GM23338 (cell line): ENCODE measurements around the gene LPXN. TPM values are rescaled to one million over a fixed set of nuclear protein-coding genes. Genes with fewer than 3 reads are reported as not detected.

Source experiments
- ATAC-seq: fragments of 200-7000 bp; cut with Tn5 transposase; 3 replicates; pipeline ENCODE4 v1.9.1; 2020
- DNase-seq: peaks from one replicate; pipeline ENCODE4 v3.0.0-alpha.2; 2015; ENCODE audit warnings: low spot score
- H2AFZ ChIP-seq: fragments of 200-600 bp; sonication (generic); 2 replicates; pipeline ENCODE4 v1.8.0; 2016; ENCODE audit warnings: antibody characterized with exemption, mild to moderate bottlenecking, moderate library complexity
- H3F3A ChIP-seq: fragments of 200-600 bp; sonication (generic); replicated peaks from 2 replicates; pipeline ENCODE4 v1.8.0; 2017; ENCODE audit warnings: antibody characterized with exemption, mixed run types, low read depth
- H3K27ac ChIP-seq: fragments of 200-600 bp; sonication (generic); 2 replicates; pipeline ENCODE4 v1.6.1; 2016; ENCODE audit warnings: low read depth
- H3K27me3 ChIP-seq: fragments of 200-600 bp; sonication (generic); 2 replicates; pipeline ENCODE4 v1.8.0; 2016; ENCODE audit warnings: mild to moderate bottlenecking, mixed run types, moderate library complexity; ENCODE audit not compliant: insufficient read depth
- H3K36me3 ChIP-seq: fragments of 200-600 bp; sonication (generic); 2 replicates; pipeline ENCODE4 v1.8.0; 2016; ENCODE audit warnings: mild to moderate bottlenecking; ENCODE audit not compliant: insufficient read depth
- H3K4me1 ChIP-seq: fragments of 200-600 bp; sonication (generic); 2 replicates; pipeline ENCODE4 v1.8.0; 2016; ENCODE audit warnings: mild to moderate bottlenecking, moderate library complexity; ENCODE audit not compliant: insufficient read depth
- H3K4me2 ChIP-seq: fragments of 200-600 bp; sonication (generic); 2 replicates; pipeline ENCODE4 v1.7.1; 2017; ENCODE audit warnings: mixed run types
- H3K4me3 ChIP-seq: fragments of 200-600 bp; sonication (generic); 2 replicates; pipeline ENCODE4 v1.6.1; 2016; ENCODE audit warnings: mixed run types
- H3K79me2 ChIP-seq: fragments of 200-600 bp; sonication (generic); replicated peaks from 2 replicates; pipeline ENCODE4 v1.8.0; 2017; ENCODE audit warnings: mild to moderate bottlenecking; ENCODE audit not compliant: insufficient read depth
- H3K9me2 ChIP-seq: fragments of 200-600 bp; sonication (generic); 2 replicates; pipeline ENCODE4 v1.8.0; 2017; ENCODE audit not compliant: insufficient read depth
- H4K20me1 ChIP-seq: fragments of 200-600 bp; sonication (generic); replicated peaks from 2 replicates; pipeline ENCODE4 v1.8.0; 2017; ENCODE audit warnings: mild to moderate bottlenecking; ENCODE audit not compliant: insufficient read depth
- H3K27ac Mint-ChIP-seq: 2 replicates; pipeline ENCODE4 v1.8.0; 2020; ENCODE audit warnings: inconsistent platforms, mild to moderate bottlenecking, moderate library complexity, mixed read lengths
- H3K27me3 Mint-ChIP-seq: 3 replicates; pipeline ENCODE4 v1.8.0; 2022; ENCODE audit warnings: low read depth, mild to moderate bottlenecking, moderate library complexity, mixed read lengths, inconsistent platforms; ENCODE audit not compliant: insufficient read depth, poor library complexity
- H3K36me3 Mint-ChIP-seq: 3 replicates; pipeline ENCODE4 v1.8.0; 2021; ENCODE audit warnings: low read depth, mild to moderate bottlenecking, inconsistent platforms, moderate library complexity, mixed read lengths
- H3K4me1 Mint-ChIP-seq: 3 replicates; pipeline ENCODE4 v1.8.0; 2020; ENCODE audit warnings: mild to moderate bottlenecking, inconsistent platforms, mixed read lengths
- H3K4me3 Mint-ChIP-seq: 3 replicates; pipeline ENCODE4 v1.8.0; 2021; ENCODE audit warnings: moderate library complexity, mild to moderate bottlenecking, inconsistent platforms, mixed read lengths
- H3K9me3 Mint-ChIP-seq: 3 replicates; pipeline ENCODE4 v1.8.0; 2020; ENCODE audit warnings: moderate library complexity, mild to moderate bottlenecking, inconsistent platforms, mixed read lengths
- CREB1 ChIP-seq: fragments of 250-450 bp; sonication (Bioruptor Pico); IDR thresholded peaks from 2 replicates; pipeline ENCODE4 v1.5.0; 2020; ENCODE audit warnings: low read depth, mild to moderate bottlenecking, moderate library complexity
- EZH2 ChIP-seq: fragments of 200-600 bp; sonication (generic); IDR thresholded peaks from one replicate; pipeline ENCODE4 v1.8.0; 2017; ENCODE audit warnings: antibody characterized with exemption, mild to moderate bottlenecking, low read depth; ENCODE audit not compliant: unreplicated experiment
- POLR2AphosphoS5 ChIP-seq: IDR thresholded peaks from 2 replicates; pipeline ENCODE4 v1.6.1; 2016; ENCODE audit warnings: antibody characterized with exemption, low read depth
- STAT1 ChIP-seq: IDR thresholded peaks from one replicate; pipeline ENCODE4 v1.6.1; 2016; ENCODE audit warnings: antibody characterized with exemption; ENCODE audit not compliant: unreplicated experiment
- ZNF331 ChIP-seq: fragments of 250-450 bp; sonication (Bioruptor Pico); IDR thresholded peaks from 2 replicates; pipeline ENCODE4 v1.5.0; 2020; ENCODE audit warnings: low read depth, mild to moderate bottlenecking, moderate library complexity
- polyA plus RNA-seq: library from polyadenylated mRNA; unstranded; fragments of >200 nt; fragmentation: Nextera tagmentation; extraction: Ambion mirVana; gene quantifications from 2 replicates; pipeline ENCODE4 v1.2.1, GENCODE V29; 2016
- total RNA-seq: library from RNA; depleted of rRNA; stranded (reverse); fragments of >200 nt; shearing (Covaris generic); gene quantifications from 2 replicates; pipeline ENCODE4 v1.2.3, GENCODE V29; 2014
- TF ChIP-seq, protein P1 (sequence below), 2 experiments: fragments of 200-600 bp in 1 of 2; sonication (generic) in 1 of 2; conservative IDR thresholded peaks; 2 replicates each; pipeline versions ENCODE4 v1.5.1 to v1.6.1; 2016 to 2017; ENCODE audit warnings: antibody characterized with exemption in 2 of 2, low read depth in 2 of 2, mild to moderate bottlenecking in 2 of 2, moderate library complexity in 1 of 2
- TF ChIP-seq, protein P2 (sequence below): IDR thresholded peaks from 2 replicates; pipeline ENCODE4 v1.6.1; 2016; ENCODE audit warnings: antibody characterized with exemption
- TF ChIP-seq, protein P3 (sequence below): fragments of 250-450 bp; sonication (Bioruptor Pico); IDR thresholded peaks from 2 replicates; pipeline ENCODE4 v1.5.0; 2020; ENCODE audit warnings: mild to moderate bottlenecking, moderate library complexity

The LPXN gene
- total and polyA plus RNA-seq, 2 experiments from 2014 or later = 0.56 to 1.3 TPM

DNA sequence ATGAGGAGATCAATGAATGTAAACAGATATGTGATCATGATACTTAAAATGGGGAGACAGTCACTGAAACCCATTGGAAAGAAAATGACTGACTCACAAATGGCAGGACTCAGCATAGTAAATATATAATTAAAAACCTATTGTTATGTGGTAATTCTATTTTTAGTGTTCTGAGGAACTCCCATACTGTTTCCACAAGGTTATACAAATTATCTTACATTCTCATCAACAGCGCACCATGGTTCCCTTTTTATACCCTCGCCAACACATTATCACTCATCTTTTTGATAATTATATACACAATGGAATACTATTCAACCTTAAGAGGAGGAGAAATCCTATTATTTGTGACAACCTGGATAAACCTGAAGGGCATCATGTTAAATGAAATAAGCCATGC lies 84.8 kb downstream of the LPXN start:
- no peaks in the 10 kb centered on the region for H3K36me3 Mint-ChIP-seq
- Histone ChIP-seq H3K27ac (no peak overlapping the region), H3K4me2 (no peak overlapping the region), H3K36me3 (no peaks in the 10 kb centered on the region), H3K9me2 (peaks cover 7% of the 10 kb centered on the region), H3F3A (no peaks in the 10 kb centered on the region), H2AFZ (no peak overlapping the region), H4K20me1 (no peaks in the 10 kb centered on the region), H3K27me3 (no peaks in the 10 kb centered on the region), H3K4me3 (no peak overlapping the region), H3K79me2 (no peaks in the 10 kb centered on the region), H3K4me1 (no peaks in the 10 kb centered on the region; the same call in 1 of the 2 replicates)
- H3K27me3 Mint-ChIP-seq = no peaks in the 10 kb centered on the region
- DNase-seq (no peak), ATAC-seq (no peak)
- H3K4me3 Mint-ChIP-seq = no peak overlapping the region
- TF ChIP-seq POLR2AphosphoS5 = no peak
- TF ChIP-seq, protein P1, sequence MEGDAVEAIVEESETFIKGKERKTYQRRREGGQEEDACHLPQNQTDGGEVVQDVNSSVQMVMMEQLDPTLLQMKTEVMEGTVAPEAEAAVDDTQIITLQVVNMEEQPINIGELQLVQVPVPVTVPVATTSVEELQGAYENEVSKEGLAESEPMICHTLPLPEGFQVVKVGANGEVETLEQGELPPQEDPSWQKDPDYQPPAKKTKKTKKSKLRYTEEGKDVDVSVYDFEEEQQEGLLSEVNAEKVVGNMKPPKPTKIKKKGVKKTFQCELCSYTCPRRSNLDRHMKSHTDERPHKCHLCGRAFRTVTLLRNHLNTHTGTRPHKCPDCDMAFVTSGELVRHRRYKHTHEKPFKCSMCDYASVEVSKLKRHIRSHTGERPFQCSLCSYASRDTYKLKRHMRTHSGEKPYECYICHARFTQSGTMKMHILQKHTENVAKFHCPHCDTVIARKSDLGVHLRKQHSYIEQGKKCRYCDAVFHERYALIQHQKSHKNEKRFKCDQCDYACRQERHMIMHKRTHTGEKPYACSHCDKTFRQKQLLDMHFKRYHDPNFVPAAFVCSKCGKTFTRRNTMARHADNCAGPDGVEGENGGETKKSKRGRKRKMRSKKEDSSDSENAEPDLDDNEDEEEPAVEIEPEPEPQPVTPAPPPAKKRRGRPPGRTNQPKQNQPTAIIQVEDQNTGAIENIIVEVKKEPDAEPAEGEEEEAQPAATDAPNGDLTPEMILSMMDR (conservative IDR thresholded peaks at IDR 0.05; ENCODE audit: low read depth in 2 of 2) = no peak
- TF ChIP-seq, protein P2, sequence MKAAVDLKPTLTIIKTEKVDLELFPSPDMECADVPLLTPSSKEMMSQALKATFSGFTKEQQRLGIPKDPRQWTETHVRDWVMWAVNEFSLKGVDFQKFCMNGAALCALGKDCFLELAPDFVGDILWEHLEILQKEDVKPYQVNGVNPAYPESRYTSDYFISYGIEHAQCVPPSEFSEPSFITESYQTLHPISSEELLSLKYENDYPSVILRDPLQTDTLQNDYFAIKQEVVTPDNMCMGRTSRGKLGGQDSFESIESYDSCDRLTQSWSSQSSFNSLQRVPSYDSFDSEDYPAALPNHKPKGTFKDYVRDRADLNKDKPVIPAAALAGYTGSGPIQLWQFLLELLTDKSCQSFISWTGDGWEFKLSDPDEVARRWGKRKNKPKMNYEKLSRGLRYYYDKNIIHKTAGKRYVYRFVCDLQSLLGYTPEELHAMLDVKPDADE = no peak
- no peak for TF ChIP-seq STAT1
- H3K4me1 Mint-ChIP-seq = peaks cover 7% of the 10 kb centered on the region
- H3K27ac Mint-ChIP-seq = peak overlapping the region; percentile 49; the same call in 1 of the 2 replicates
- no peaks in the 10 kb centered on the region for H3K9me3 Mint-ChIP-seq

DNA sequence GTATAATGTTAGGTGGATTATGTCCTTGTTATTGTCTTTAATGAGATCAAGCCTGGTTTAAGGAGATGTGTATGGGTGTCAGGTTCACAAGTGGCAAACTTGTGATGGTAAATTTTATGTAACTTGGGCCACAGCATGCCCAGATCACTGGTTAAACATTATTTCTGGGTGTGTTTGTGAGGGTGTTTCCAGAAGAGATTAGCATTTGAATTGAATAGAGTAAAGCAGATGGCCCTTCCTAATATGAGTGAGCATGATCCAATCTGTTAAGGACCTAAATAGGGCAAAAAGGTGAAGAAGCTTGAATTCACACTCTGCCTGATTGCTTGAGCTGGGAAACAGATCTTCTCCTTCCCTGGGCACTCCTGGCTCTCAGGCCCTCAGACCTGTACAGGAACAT lies 88.5 kb downstream of the LPXN start:
- DNase-seq (no peak), ATAC-seq (no peak)
- Mint-ChIP-seq H3K27me3 (no peaks in the 10 kb centered on the region), H3K9me3 (no peaks in the 10 kb centered on the region), H3K4me3 (no peak overlapping the region), H3K4me1 (peaks cover 7% of the 10 kb centered on the region), H3K36me3 (no peaks in the 10 kb centered on the region), H3K27ac (no peak overlapping the region)
- Histone ChIP-seq H4K20me1 (no peaks in the 10 kb centered on the region), H3K27me3 (no peaks in the 10 kb centered on the region), H3K27ac (no peak overlapping the region), H3K36me3 (no peaks in the 10 kb centered on the region), H3K4me3 (no peak overlapping the region), H3K79me2 (no peaks in the 10 kb centered on the region), H3F3A (no peaks in the 10 kb centered on the region), H2AFZ (no peak overlapping the region), H3K4me1 (no peaks in the 10 kb centered on the region; the same call in 1 of the 2 replicates), H3K9me2 (peaks cover 17% of the 10 kb centered on the region), H3K4me2 (no peak overlapping the region)
- TF ChIP-seq EZH2 = no peak
- TF ChIP-seq CREB1 (CRISPR knock-in tag) = no peak
- TF ChIP-seq, protein P3, sequence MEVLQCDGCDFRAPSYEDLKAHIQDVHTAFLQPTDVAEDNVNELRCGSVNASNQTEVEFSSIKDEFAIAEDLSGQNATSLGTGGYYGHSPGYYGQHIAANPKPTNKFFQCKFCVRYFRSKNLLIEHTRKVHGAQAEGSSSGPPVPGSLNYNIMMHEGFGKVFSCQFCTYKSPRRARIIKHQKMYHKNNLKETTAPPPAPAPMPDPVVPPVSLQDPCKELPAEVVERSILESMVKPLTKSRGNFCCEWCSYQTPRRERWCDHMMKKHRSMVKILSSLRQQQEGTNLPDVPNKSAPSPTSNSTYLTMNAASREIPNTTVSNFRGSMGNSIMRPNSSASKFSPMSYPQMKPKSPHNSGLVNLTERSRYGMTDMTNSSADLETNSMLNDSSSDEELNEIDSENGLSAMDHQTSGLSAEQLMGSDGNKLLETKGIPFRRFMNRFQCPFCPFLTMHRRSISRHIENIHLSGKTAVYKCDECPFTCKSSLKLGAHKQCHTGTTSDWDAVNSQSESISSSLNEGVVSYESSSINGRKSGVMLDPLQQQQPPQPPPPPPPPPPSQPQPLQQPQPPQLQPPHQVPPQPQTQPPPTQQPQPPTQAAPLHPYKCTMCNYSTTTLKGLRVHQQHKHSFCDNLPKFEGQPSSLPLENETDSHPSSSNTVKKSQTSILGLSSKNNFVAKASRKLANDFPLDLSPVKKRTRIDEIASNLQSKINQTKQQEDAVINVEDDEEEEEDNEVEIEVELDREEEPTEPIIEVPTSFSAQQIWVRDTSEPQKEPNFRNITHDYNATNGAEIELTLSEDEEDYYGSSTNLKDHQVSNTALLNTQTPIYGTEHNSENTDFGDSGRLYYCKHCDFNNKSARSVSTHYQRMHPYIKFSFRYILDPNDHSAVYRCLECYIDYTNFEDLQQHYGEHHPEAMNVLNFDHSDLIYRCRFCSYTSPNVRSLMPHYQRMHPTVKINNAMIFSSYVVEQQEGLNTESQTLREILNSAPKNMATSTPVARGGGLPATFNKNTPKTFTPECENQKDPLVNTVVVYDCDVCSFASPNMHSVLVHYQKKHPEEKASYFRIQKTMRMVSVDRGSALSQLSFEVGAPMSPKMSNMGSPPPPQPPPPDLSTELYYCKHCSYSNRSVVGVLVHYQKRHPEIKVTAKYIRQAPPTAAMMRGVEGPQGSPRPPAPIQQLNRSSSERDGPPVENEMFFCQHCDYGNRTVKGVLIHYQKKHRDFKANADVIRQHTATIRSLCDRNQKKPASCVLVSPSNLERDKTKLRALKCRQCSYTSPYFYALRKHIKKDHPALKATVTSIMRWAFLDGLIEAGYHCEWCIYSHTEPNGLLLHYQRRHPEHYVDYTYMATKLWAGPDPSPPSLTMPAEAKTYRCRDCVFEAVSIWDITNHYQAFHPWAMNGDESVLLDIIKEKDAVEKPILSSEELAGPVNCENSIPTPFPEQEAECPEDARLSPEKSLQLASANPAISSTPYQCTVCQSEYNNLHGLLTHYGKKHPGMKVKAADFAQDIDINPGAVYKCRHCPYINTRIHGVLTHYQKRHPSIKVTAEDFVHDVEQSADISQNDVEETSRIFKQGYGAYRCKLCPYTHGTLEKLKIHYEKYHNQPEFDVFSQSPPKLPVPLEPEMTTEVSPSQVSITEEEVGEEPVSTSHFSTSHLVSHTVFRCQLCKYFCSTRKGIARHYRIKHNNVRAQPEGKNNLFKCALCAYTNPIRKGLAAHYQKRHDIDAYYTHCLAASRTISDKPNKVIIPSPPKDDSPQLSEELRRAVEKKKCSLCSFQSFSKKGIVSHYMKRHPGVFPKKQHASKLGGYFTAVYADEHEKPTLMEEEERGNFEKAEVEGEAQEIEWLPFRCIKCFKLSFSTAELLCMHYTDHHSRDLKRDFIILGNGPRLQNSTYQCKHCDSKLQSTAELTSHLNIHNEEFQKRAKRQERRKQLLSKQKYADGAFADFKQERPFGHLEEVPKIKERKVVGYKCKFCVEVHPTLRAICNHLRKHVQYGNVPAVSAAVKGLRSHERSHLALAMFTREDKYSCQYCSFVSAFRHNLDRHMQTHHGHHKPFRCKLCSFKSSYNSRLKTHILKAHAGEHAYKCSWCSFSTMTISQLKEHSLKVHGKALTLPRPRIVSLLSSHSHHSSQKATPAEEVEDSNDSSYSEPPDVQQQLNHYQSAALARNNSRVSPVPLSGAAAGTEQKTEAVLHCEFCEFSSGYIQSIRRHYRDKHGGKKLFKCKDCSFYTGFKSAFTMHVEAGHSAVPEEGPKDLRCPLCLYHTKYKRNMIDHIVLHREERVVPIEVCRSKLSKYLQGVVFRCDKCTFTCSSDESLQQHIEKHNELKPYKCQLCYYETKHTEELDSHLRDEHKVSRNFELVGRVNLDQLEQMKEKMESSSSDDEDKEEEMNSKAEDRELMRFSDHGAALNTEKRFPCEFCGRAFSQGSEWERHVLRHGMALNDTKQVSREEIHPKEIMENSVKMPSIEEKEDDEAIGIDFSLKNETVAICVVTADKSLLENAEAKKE (CRISPR knock-in tag) = no peak
- no peak for TF ChIP-seq ZNF331 (CRISPR knock-in tag)
